H1 (cell line): ENCODE data around the gene FAM234A. TPM values are rescaled to one million over a fixed set of nuclear protein-coding genes. Genes with fewer than 3 reads are reported as not detected.

Experiments
- CTCF ChIA-PET: fragments of 300-600 bp; sonication (Branson Sonifier 250); formaldehyde crosslinking; loops from one replicate; lab custom pipeline; 2021; ENCODE audit not compliant: partially characterized antibody; lab: Charles Lee
- POLR2A ChIA-PET: fragments of 300-600 bp; sonication (Branson Sonifier 250); formaldehyde crosslinking; loops from one replicate; lab custom pipeline; 2021; ENCODE audit warnings: inconsistent platforms; ENCODE audit not compliant: partially characterized antibody; lab: Charles Lee
- DNase-seq, 2 experiments: peaks; one replicate each; pipeline versions ENCODE4 v3.0.0 to v3.0.0-alpha.2; 2010 to 2022; ENCODE audit warnings: low spot score in 2 of 2, low read depth in 1 of 2, mixed read lengths in 1 of 2
- FAIRE-seq: peaks from 2 replicates; lab custom pipeline; 2011; peaks lifted over from hg19 to GRCh38; lab: Jason Lieb, UNC
- H2AFZ ChIP-seq: 2 replicates; pipeline ENCODE4 v1.8.1; 2012; ENCODE audit warnings: low read length, inconsistent platforms
- H2AK5ac ChIP-seq: 2 replicates; pipeline ENCODE4 v1.6.1; 2013; ENCODE audit warnings: low read depth, low read length
- H2BK120ac ChIP-seq: replicated peaks from 2 replicates; pipeline ENCODE3; 2013; ENCODE audit warnings: low read depth, low read length, inconsistent platforms
- H2BK12ac ChIP-seq: 2 replicates; pipeline ENCODE4 v1.6.1; 2013; ENCODE audit warnings: low read depth, low read length
- H2BK15ac ChIP-seq: 2 replicates; pipeline ENCODE4 v1.6.1; 2013; ENCODE audit warnings: low read length
- H2BK20ac ChIP-seq: 2 replicates; pipeline ENCODE4 v1.6.1; 2013; ENCODE audit warnings: low read length
- H2BK5ac ChIP-seq: 2 replicates; pipeline ENCODE4 v1.6.1; 2013; ENCODE audit warnings: low read depth, low read length
- H3K14ac ChIP-seq: 2 replicates; pipeline ENCODE4 v1.6.1; 2013; ENCODE audit warnings: inconsistent platforms; ENCODE audit not compliant: insufficient read length
- H3K18ac ChIP-seq: 2 replicates; pipeline ENCODE4 v1.6.1; 2013; ENCODE audit warnings: low read length; ENCODE audit errors: extremely low read depth
- H3K23ac ChIP-seq: 2 replicates; pipeline ENCODE4 v1.6.1; 2013; ENCODE audit warnings: inconsistent platforms; ENCODE audit not compliant: insufficient read length
- H3K23me2 ChIP-seq: 2 replicates; pipeline ENCODE4 v1.6.1; 2013; ENCODE audit warnings: low read depth, low read length
- H3K27ac ChIP-seq: 2 replicates; pipeline ENCODE4 v1.6.1; 2011; ENCODE audit warnings: low read depth, low read length, inconsistent platforms
- H3K27me3 ChIP-seq, 4 experiments: replicated peaks in 1 of 4; 1 replicate in 1 of 4; 2 replicates in 3 of 4; pipeline versions ENCODE4 v1.6.1 to v1.8.1; 2011 to 2013; ENCODE audit warnings: low read length in 3 of 4, mild to moderate bottlenecking in 3 of 4, inconsistent platforms in 2 of 4, mixed read lengths in 2 of 4, moderate library complexity in 1 of 4; ENCODE audit not compliant: control insufficient read depth in 3 of 4, insufficient read depth in 3 of 4; ENCODE audit errors: extremely low read depth in 1 of 4
- H3K36me3 ChIP-seq, 4 experiments: 2 replicates each; pipeline versions ENCODE4 v1.6.1 to v1.8.1; 2011 to 2013; ENCODE audit warnings: mild to moderate bottlenecking in 4 of 4, low read length in 3 of 4, moderate library complexity in 2 of 4, control low read depth in 1 of 4, inconsistent platforms in 1 of 4; ENCODE audit not compliant: insufficient read depth in 4 of 4, control insufficient read depth in 2 of 4
- H3K4ac ChIP-seq: replicated peaks from 2 replicates; pipeline ENCODE3; 2013; ENCODE audit warnings: low read length, low read depth, mixed read lengths, inconsistent platforms; ENCODE audit not compliant: insufficient read length
- H3K4me1 ChIP-seq, 4 experiments: replicated peaks in 1 of 4; 1 replicate in 1 of 4; 2 replicates in 3 of 4; pipeline versions ENCODE4 v1.6.1 to v1.8.1; 2011 to 2013; ENCODE audit warnings: low read length in 3 of 4, inconsistent platforms in 2 of 4, mixed read lengths in 1 of 4; ENCODE audit not compliant: insufficient read depth in 4 of 4, control insufficient read depth in 3 of 4
- H3K4me2 ChIP-seq, 2 experiments: 2 replicates each; pipeline versions ENCODE4 v1.6.1 to v1.8.1; 2011 to 2013; ENCODE audit warnings: low read depth in 2 of 2, low read length in 2 of 2, control low read depth in 1 of 2, inconsistent platforms in 1 of 2, mild to moderate bottlenecking in 1 of 2; ENCODE audit not compliant: insufficient read depth in 1 of 2
- H3K4me3 ChIP-seq, 4 experiments: fragments of 200-600, 300-600 bp in 1 of 4; sonication (generic), shearing (Covaris generic), sonication (Bioruptor Twin) in 1 of 4; 2 replicates each; pipeline versions ENCODE4 v1.5.1 to v1.8.1; 2011 to 2016; ENCODE audit warnings: low read length in 4 of 4, low read depth in 3 of 4, control low read depth in 2 of 4, inconsistent platforms in 2 of 4, mild to moderate bottlenecking in 2 of 4, mixed read lengths in 1 of 4, moderate library complexity in 1 of 4; ENCODE audit not compliant: insufficient read depth in 2 of 4; ENCODE audit errors: extremely low read depth in 1 of 4
- H3K56ac ChIP-seq: replicated peaks from 2 replicates; pipeline ENCODE3; 2013; ENCODE audit warnings: low read depth, mild to moderate bottlenecking, mixed read lengths, low read length, inconsistent platforms; ENCODE audit not compliant: insufficient read length
- H3K79me1 ChIP-seq: 2 replicates; pipeline ENCODE4 v1.6.1; 2013; ENCODE audit warnings: low read depth, low read length, control low read depth
- H3K79me2 ChIP-seq, 2 experiments: 2 replicates each; pipeline versions ENCODE4 v1.6.1 to v1.8.1; 2012 to 2013; ENCODE audit warnings: low read length in 2 of 2, mild to moderate bottlenecking in 2 of 2, inconsistent platforms in 1 of 2; ENCODE audit not compliant: insufficient read depth in 2 of 2, control insufficient read depth in 1 of 2
- H3K9ac ChIP-seq, 4 experiments: replicated peaks in 1 of 4; 1 replicate in 1 of 4; 2 replicates in 3 of 4; pipeline versions ENCODE4 v1.6.1 to v1.8.1; 2011 to 2013; ENCODE audit warnings: low read depth in 3 of 4, low read length in 3 of 4, control low read depth in 2 of 4, mild to moderate bottlenecking in 2 of 4, moderate library complexity in 2 of 4, inconsistent platforms in 1 of 4; ENCODE audit errors: extremely low read depth in 1 of 4
- H3K9me3 ChIP-seq, 2 experiments: 2 replicates each; pipeline versions ENCODE4 v1.6.1 to v1.8.1; 2012 to 2013; ENCODE audit warnings: mild to moderate bottlenecking in 2 of 2, moderate library complexity in 2 of 2, control low read depth in 1 of 2, inconsistent platforms in 1 of 2, low read depth in 1 of 2, low read length in 1 of 2, mixed read lengths in 1 of 2; ENCODE audit not compliant: insufficient read depth in 2 of 2
- H4K20me1 ChIP-seq, 2 experiments: replicated peaks in 1 of 2; 2 replicates each; pipeline versions ENCODE3 to v1.8.1; 2011 to 2013; ENCODE audit warnings: inconsistent platforms in 2 of 2, low read length in 2 of 2, mild to moderate bottlenecking in 1 of 2; ENCODE audit not compliant: insufficient read depth in 2 of 2, control insufficient read depth in 1 of 2
- H4K5ac ChIP-seq: 2 replicates; pipeline ENCODE4 v1.6.1; 2013; ENCODE audit warnings: low read length, low read depth, mixed read lengths, inconsistent platforms; ENCODE audit not compliant: insufficient read length
- H4K8ac ChIP-seq: 2 replicates; pipeline ENCODE4 v1.8.0; 2013; ENCODE audit warnings: mild to moderate bottlenecking, moderate library complexity, low read length, inconsistent platforms; ENCODE audit not compliant: insufficient read depth; ENCODE audit errors: extremely low read depth
- H4K91ac ChIP-seq: replicated peaks from 2 replicates; pipeline ENCODE3; 2013; ENCODE audit warnings: low read length, mixed read lengths, inconsistent platforms; ENCODE audit not compliant: insufficient read length
- CBX5 ChIP-seq: fragments of 300-800, 300-1000 bp; sonication (generic); IDR thresholded peaks from 2 replicates; pipeline ENCODE4 v1.7.1; 2016; ENCODE audit warnings: antibody characterized with exemption, low read length, low read depth
- CREB1 ChIP-seq: IDR thresholded peaks from 2 replicates; pipeline ENCODE4 v1.6.1; 2012; ENCODE audit warnings: inconsistent platforms
- WGBS, 2 experiments: shearing (Covaris generic) in 1 of 2; methylation state at CpG; one replicate each; pipeline versions ENCODE4 v1.1.6 to v1.1.7; 2013 to 2015; ENCODE audit warnings: low lambda C conversion rate in 2 of 2, mixed read lengths in 2 of 2, inconsistent platforms in 1 of 2, low coverage in 1 of 2, missing lambda C conversion rate in 1 of 2; ENCODE audit not compliant: insufficient replicate concordance in 2 of 2, insufficient coverage in 1 of 2, insufficient read length in 1 of 2; ENCODE audit errors: extremely low coverage in 1 of 2, missing lambda C conversion rate in 1 of 2; 5-methylcytosine and 5-hydroxymethylcytosine counted together
- polyA plus RNA-seq, 7 experiments: library from polyadenylated mRNA; depleted of rRNA in 3 of 7; stranded (reverse) in 5 of 7; unstranded in 2 of 7; fragments of >200 nt in 5 of 7; fragments of 200-250 nt in 2 of 7; gene quantifications; 1 replicate in 5 of 7; 2 replicates in 1 of 7; 4 replicates in 1 of 7; pipeline versions ENCODE4 v1.2.1 to v1.2.3, GENCODE V29; 2011 to 2013; ENCODE audit warnings: missing spikeins in 2 of 7, mixed read lengths in 2 of 7
- total RNA-seq: library from RNA; stranded (reverse); fragmentation: NEBNext Ultra II Directional; extraction: Animal tissue kit (Norgen Biotek cat#: 25700); gene quantifications from 2 replicates; pipeline ENCODE4 v1.2.1, GENCODE V29; 2021

FAM234A gene
- total and polyA plus RNA-seq, 2 of the 8 experiments (the other 6 are each of a cell fraction or from before 2014, with no cell fraction given), result 80.6 to 104 TPM

DNA sequence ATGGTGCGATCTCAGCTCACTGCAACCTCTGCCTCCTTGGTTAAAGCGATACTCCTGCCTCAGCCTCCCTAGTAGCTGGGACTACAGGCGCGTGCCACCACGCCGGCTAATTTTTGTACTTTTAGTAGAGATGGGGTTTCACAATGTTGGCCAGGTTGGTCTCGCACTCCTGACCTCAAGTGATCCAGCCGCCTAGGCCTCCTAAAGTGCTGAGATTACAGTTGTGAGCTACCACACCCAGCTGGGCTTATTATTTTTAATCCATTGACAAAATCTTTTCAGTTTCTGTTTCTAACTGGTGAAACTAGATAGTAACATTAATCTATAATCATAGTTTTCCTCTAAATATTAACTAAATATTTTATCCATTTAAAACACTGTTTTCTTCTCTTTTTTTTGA lies 5.9 kb downstream of the FAM234A start:
- H3K27ac ChIP-seq, result no peak overlapping the region
- CTCF ChIA-PET, result interaction anchor here (0.7 to 2.3 kb wide), 4 partner anchors 13 to 1997 kb away, joined by 3 to 13 read pairs (median 4); no protein-coding TSS in a partner anchor

More for the DNA sequence above, 5.9 kb downstream of the FAM234A start:
- peaks cover under 1% of the 10 kb centered on the region; the same call in 1 of the 2 replicates for H3K23me2 ChIP-seq
- H2BK120ac ChIP-seq, result no peak overlapping the region
- no peak overlapping the region for H3K18ac ChIP-seq
- H3K79me2 ChIP-seq, result peaks cover 0 to 37% of the 10 kb centered on the region in 2 experiments; a peak in 3 of 4 replicates
- no peak overlapping the region for H3K4me3 ChIP-seq
- TF ChIP-seq CREB1 (no peak), CBX5 (no peak)
- TF ChIP-seq, all 59 proteins: peak for 0
- Histone ChIP-seq H3K9me3 (no peaks in the 10 kb centered on the region), H4K91ac (no peak overlapping the region), H3K9ac (no peak overlapping the region), H4K8ac (no peak overlapping the region), H3K36me3 (no peaks in the 10 kb centered on the region), H2AK5ac (no peak overlapping the region), H2BK20ac (no peak overlapping the region), H2BK12ac (no peak overlapping the region), H3K4ac (no peak overlapping the region), H3K4me2 (no peak overlapping the region), H3K56ac (no peak overlapping the region), H4K20me1 (peaks cover 0 to 7% of the 10 kb centered on the region in 2 experiments), H2BK15ac (no peak overlapping the region), H4K5ac (no peak overlapping the region), H3K23ac (no peak overlapping the region), H3K79me1 (no peaks in the 10 kb centered on the region; the same call in 1 of the 2 replicates), H2BK5ac (no peak overlapping the region), H3K4me1 (no peaks in the 10 kb centered on the region), H3K14ac (no peak overlapping the region), H2AFZ (no peak overlapping the region), H3K27me3 (no peaks in the 10 kb centered on the region)
- no peak for FAIRE-seq
- WGBS, 2 experiments, result 94% methylated on average over 8 of the region's 8 CpGs; no CpG with 5 or more reads in 1 of the 2 experiments
- DNase-seq, result no peak
- POLR2A ChIA-PET, result interaction anchor here (0.8 to 5.0 kb wide), 5 partner anchors 9 to 90 kb away, joined by 3 to 26 read pairs (median 4); partner anchors contain the start of gene LUC7L
